ENCODE data around the gene CARD19. TPM values are rescaled to one million over a fixed set of nuclear protein-coding genes. Genes with fewer than 3 reads are reported as not detected.

Gene CARD19
- total and polyA plus RNA-seq, 9 of the 15 experiments (the other 6 are each of a cell fraction or from before 2014, with no cell fraction given): 0.90 to 34.9 (median 14.6) TPM

DNA sequence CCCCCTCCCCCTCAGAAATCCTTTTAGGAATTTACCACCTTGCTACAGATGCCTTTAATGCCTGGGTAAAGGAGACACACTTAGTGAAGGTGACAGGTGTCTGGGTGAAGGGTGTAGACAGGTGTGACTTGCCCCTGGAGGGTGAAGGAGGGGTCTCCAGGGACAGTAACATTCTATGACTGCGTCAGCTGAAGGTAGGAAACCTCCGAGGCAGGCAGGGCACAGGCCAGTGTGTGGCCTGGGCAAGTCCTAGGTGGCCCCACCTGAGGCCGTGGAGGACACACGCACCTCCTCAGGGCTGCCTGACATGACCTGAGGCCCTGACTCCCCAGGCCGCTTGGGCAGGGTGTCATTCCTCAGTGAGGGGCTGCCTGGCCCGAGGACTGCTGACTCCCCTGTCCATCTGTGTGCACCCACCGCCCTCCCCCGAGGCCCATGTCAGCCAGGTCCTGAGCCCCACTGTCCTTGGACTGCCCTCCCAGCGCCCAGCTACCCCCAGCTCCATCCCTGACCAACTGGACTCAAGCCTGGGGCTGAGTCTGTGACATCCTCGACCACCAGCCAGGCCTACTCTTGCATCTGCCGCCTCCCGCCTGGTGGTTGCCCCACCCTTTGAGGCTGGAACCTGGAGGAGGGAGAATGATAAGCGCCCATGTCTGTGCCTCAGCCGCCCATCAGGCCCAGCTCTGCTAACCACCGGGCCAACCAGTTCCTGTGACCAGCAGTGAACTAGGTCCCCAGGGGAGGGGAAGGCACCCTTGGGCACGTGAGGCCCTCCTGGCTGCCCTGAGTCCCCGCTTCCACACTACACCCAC is 18.4 kb downstream of the CARD19 start (continued):
- TF ChIP-seq ZNF507 (tag; conservative IDR thresholded peaks at IDR 0.05) (no peak), ELF1 (tag; IDR thresholded peaks at IDR 0.05) (no peak), HDAC6 (IDR thresholded peaks at IDR 0.05; ENCODE audit: low read depth, low read length) (no peak), ZBTB17 (CRISPR knock-in tag; IDR thresholded peaks at IDR 0.05) (0 out of 2 replicates have a peak, but pooled peaks have one; percentile 25), SLC30A9 (CRISPR knock-in tag; IDR thresholded peaks at IDR 0.05) (no peak), CSDE1 (IDR thresholded peaks at IDR 0.05) (no peak), RAD51 (IDR thresholded peaks at IDR 0.05; ENCODE audit: borderline replicate concordance, low read depth) (no peak), MCM3 (IDR thresholded peaks at IDR 0.05) (no peak), POLR3A (IDR thresholded peaks at IDR 0.05; ENCODE audit: borderline replicate concordance, extremely low read depth, insufficient read depth, insufficient read length) (no peak), KLF1 (tag; IDR thresholded peaks at IDR 0.05) (no peak), MBD2 (IDR thresholded peaks at IDR 0.05; ENCODE audit: borderline replicate concordance, low read depth) (no peak), HNRNPK (IDR thresholded peaks at IDR 0.05; ENCODE audit: low read depth, low read length, poor library complexity, severe bottlenecking) (no peak), DDX20 (tag; IDR thresholded peaks at IDR 0.05; ENCODE audit: low read depth) (no peak), WHSC1 (IDR thresholded peaks at IDR 0.05; ENCODE audit: low read length) (no peak), ZNF12 (CRISPR knock-in tag; IDR thresholded peaks at IDR 0.05) (no peak), GABPB2 (CRISPR knock-in tag; conservative IDR thresholded peaks at IDR 0.05) (no peak), HDGF (IDR thresholded peaks at IDR 0.05) (no peak), SMAD1 (IDR thresholded peaks at IDR 0.05; ENCODE audit: low read depth, low read length, partially characterized antibody) (no peak)
- TF ChIP-seq, protein P1, sequence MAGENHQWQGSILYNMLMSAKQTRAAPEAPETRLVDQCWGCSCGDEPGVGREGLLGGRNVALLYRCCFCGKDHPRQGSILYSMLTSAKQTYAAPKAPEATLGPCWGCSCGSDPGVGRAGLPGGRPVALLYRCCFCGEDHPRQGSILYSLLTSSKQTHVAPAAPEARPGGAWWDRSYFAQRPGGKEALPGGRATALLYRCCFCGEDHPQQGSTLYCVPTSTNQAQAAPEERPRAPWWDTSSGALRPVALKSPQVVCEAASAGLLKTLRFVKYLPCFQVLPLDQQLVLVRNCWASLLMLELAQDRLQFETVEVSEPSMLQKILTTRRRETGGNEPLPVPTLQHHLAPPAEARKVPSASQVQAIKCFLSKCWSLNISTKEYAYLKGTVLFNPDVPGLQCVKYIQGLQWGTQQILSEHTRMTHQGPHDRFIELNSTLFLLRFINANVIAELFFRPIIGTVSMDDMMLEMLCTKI (IDR thresholded peaks at IDR 0.05; ENCODE audit: partially characterized antibody): no peak
- TF ChIP-seq, protein P2, sequence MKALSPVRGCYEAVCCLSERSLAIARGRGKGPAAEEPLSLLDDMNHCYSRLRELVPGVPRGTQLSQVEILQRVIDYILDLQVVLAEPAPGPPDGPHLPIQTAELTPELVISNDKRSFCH (CRISPR knock-in tag; IDR thresholded peaks at IDR 0.05): no peak
- TF ChIP-seq, protein P2 (tag; IDR thresholded peaks at IDR 0.05): no peak
- TF ChIP-seq, protein P3, sequence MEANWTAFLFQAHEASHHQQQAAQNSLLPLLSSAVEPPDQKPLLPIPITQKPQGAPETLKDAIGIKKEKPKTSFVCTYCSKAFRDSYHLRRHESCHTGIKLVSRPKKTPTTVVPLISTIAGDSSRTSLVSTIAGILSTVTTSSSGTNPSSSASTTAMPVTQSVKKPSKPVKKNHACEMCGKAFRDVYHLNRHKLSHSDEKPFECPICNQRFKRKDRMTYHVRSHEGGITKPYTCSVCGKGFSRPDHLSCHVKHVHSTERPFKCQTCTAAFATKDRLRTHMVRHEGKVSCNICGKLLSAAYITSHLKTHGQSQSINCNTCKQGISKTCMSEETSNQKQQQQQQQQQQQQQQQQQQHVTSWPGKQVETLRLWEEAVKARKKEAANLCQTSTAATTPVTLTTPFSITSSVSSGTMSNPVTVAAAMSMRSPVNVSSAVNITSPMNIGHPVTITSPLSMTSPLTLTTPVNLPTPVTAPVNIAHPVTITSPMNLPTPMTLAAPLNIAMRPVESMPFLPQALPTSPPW (CRISPR knock-in tag; IDR thresholded peaks at IDR 0.05): no peak
- TF ChIP-seq, protein P4, sequence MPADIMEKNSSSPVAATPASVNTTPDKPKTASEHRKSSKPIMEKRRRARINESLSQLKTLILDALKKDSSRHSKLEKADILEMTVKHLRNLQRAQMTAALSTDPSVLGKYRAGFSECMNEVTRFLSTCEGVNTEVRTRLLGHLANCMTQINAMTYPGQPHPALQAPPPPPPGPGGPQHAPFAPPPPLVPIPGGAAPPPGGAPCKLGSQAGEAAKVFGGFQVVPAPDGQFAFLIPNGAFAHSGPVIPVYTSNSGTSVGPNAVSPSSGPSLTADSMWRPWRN (IDR thresholded peaks at IDR 0.05; ENCODE audit: low read depth): no peak
- TF ChIP-seq, protein P5, sequence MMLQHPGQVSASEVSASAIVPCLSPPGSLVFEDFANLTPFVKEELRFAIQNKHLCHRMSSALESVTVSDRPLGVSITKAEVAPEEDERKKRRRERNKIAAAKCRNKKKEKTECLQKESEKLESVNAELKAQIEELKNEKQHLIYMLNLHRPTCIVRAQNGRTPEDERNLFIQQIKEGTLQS (IDR thresholded peaks at IDR 0.05): no peak
- TF ChIP-seq, protein P5 (CRISPR knock-in tag; conservative IDR thresholded peaks at IDR 0.05): no peak

All from K562 (cell line).